Liver (tissue), 9 donors: ENCODE results near the gene PLEKHO1. TPM values are rescaled to one million over a fixed set of nuclear protein-coding genes. Genes with fewer than 3 reads are reported as not detected.

ENCODE experiments used
- DNase-seq: peaks from one replicate; pipeline ENCODE4 v3.0.0-alpha.2; 2017; ENCODE audit warnings: low spot score
- H3K27ac ChIP-seq, 2 donors: one replicate each; pipeline ENCODE4 v1.7.0; 2013; ENCODE audit warnings: inconsistent platforms in 2 of 2, low read length in 2 of 2, control low read depth in 1 of 2, low read depth in 1 of 2, mild to moderate bottlenecking in 1 of 2
- H3K27me3 ChIP-seq, 4 donors: one replicate each; pipeline versions ENCODE4 v1.6.1 to v1.7.0; 2013; ENCODE audit warnings: low read length in 3 of 4, inconsistent platforms in 1 of 4, mild to moderate bottlenecking in 1 of 4, moderate library complexity in 1 of 4; ENCODE audit not compliant: control insufficient read depth in 4 of 4, insufficient read depth in 4 of 4
- H3K36me3 ChIP-seq, 4 donors: one replicate each; pipeline versions ENCODE4 v1.6.1 to v1.7.0; 2013; ENCODE audit warnings: low read length in 3 of 4, mild to moderate bottlenecking in 3 of 4, low read depth in 1 of 4, moderate library complexity in 1 of 4; ENCODE audit not compliant: control insufficient read depth in 4 of 4, insufficient read depth in 3 of 4
- H3K4me1 ChIP-seq, 4 donors: one replicate each; pipeline versions ENCODE4 v1.6.1 to v1.7.0; 2013; ENCODE audit warnings: low read length in 3 of 4, mild to moderate bottlenecking in 3 of 4, moderate library complexity in 1 of 4; ENCODE audit not compliant: control insufficient read depth in 4 of 4, insufficient read depth in 4 of 4
- H3K4me3 ChIP-seq, 3 donors: one replicate each; pipeline versions ENCODE4 v1.6.1 to v1.7.0; 2013; ENCODE audit warnings: low read length in 3 of 3, control low read depth in 1 of 3, low read depth in 1 of 3, mild to moderate bottlenecking in 1 of 3
- H3K9ac ChIP-seq, 2 donors: one replicate each; pipeline ENCODE4 v1.7.0; 2013; ENCODE audit warnings: low read length in 2 of 2, mild to moderate bottlenecking in 2 of 2, moderate library complexity in 2 of 2, control low read depth in 1 of 2, low read depth in 1 of 2
- H3K9me3 ChIP-seq, 4 donors: one replicate each; pipeline versions ENCODE4 v1.6.1 to v1.7.0; 2013; ENCODE audit warnings: low read length in 3 of 4; ENCODE audit not compliant: control insufficient read depth in 4 of 4
- ATF3 ChIP-seq: IDR thresholded peaks from 2 replicates; pipeline ENCODE4 v1.6.1; 2016; ENCODE audit warnings: antibody characterized with exemption
- EGR1 ChIP-seq, 2 donors: IDR thresholded peaks; 2 replicates each; pipeline ENCODE4 v1.6.1; 2016 to 2018; ENCODE audit warnings: antibody characterized with exemption in 2 of 2, low read depth in 2 of 2
- FOXA2 ChIP-seq: IDR thresholded peaks from 2 replicates; pipeline ENCODE4 v1.6.1; 2016; ENCODE audit warnings: antibody characterized with exemption
- GABPA ChIP-seq, 2 donors: IDR thresholded peaks in 1 of 2; conservative IDR thresholded peaks in 1 of 2; 2 replicates each; pipeline ENCODE4 v1.6.1; 2016; ENCODE audit warnings: antibody characterized with exemption in 2 of 2, mild to moderate bottlenecking in 1 of 2, moderate library complexity in 1 of 2
- HNF4A ChIP-seq, 2 donors: conservative IDR thresholded peaks; 2 replicates each; pipeline ENCODE4 v1.6.1; 2016; ENCODE audit warnings: antibody characterized with exemption in 2 of 2, mild to moderate bottlenecking in 2 of 2
- JUND ChIP-seq, 2 donors: IDR thresholded peaks; 2 replicates each; pipeline ENCODE4 v1.6.1; 2016; ENCODE audit warnings: antibody characterized with exemption in 2 of 2
- MAX ChIP-seq: IDR thresholded peaks from 2 replicates; pipeline ENCODE4 v1.6.1; 2016; ENCODE audit warnings: antibody characterized with exemption
- NR2F2 ChIP-seq: IDR thresholded peaks from 2 replicates; pipeline ENCODE4 v1.6.1; 2016; ENCODE audit warnings: antibody characterized with exemption
- REST ChIP-seq: IDR thresholded peaks from 2 replicates; pipeline ENCODE4 v1.6.1; 2016; ENCODE audit warnings: antibody characterized with exemption, mild to moderate bottlenecking
- RXRA ChIP-seq, 2 donors: IDR thresholded peaks; 2 replicates each; pipeline ENCODE4 v1.6.1; 2017 to 2018; ENCODE audit warnings: antibody characterized with exemption in 2 of 2, mild to moderate bottlenecking in 1 of 2
- SP1 ChIP-seq: IDR thresholded peaks from 2 replicates; pipeline ENCODE4 v1.6.1; 2018; ENCODE audit warnings: antibody characterized with exemption, mild to moderate bottlenecking
- TAF1 ChIP-seq: conservative IDR thresholded peaks from 2 replicates; pipeline ENCODE4 v1.6.1; 2016; ENCODE audit warnings: antibody characterized with exemption, mild to moderate bottlenecking
- YY1 ChIP-seq: IDR thresholded peaks from 2 replicates; pipeline ENCODE4 v1.6.1; 2016; ENCODE audit warnings: antibody characterized with exemption, mild to moderate bottlenecking
- ZBTB33 ChIP-seq: IDR thresholded peaks from 2 replicates; pipeline ENCODE4 v1.6.1; 2016; ENCODE audit warnings: antibody characterized with exemption
- WGBS: extraction: QIAGEN DNeasy Blood & Tissue Kit; methylation state at CpG from one replicate; pipeline ENCODE4 v1.1.7; 2013; 5-methylcytosine and 5-hydroxymethylcytosine counted together
- polyA plus RNA-seq, 2 donors: library from polyadenylated mRNA; stranded (reverse) in 1 of 2; unstranded in 1 of 2; fragments of 200-250 nt in 1 of 2; fragments of >200 nt in 1 of 2; fragmentation: Nextera tagmentation in 1 of 2; extraction: Ambion mirVana in 1 of 2; gene quantifications; one replicate each; pipeline versions ENCODE4 v1.2.1 to v1.2.3, GENCODE V29; 2013 to 2015
- total RNA-seq, 2 donors: library from RNA; depleted of rRNA; stranded (reverse); fragments of >200 nt; gene quantifications; one replicate each; pipeline ENCODE4 v1.2.3, GENCODE V29; 2014
- donor health status: healthy.
- donor health status: healthy.
- donor health status: healthy.
- donor health status: healthy.
- donor health status: healthy.

The PLEKHO1 gene
- total and polyA plus RNA-seq, 4 donors, result 3.5 to 8.8 (median 6.0) TPM

GRCh38 chr1:150126811-150127210, 22.9 kb upstream of the PLEKHO1 start:
- Histone ChIP-seq H3K9me3 (no peaks in the 10 kb centered on the region), H3K27ac (no peak overlapping the region), H3K4me3 (no peak overlapping the region), H3K4me1 (peaks cover 0 to 4% (median 0%) of the 10 kb centered on the region in 4 donors), H3K27me3 (no peaks in the 10 kb centered on the region), H3K36me3 (no peaks in the 10 kb centered on the region), H3K9ac (no peak overlapping the region)
- TF ChIP-seq HNF4A (conservative IDR thresholded peaks at IDR 0.05) (no peak), REST (no peak), SP1 (no peak), FOXA2 (no peak), GABPA (IDR thresholded peaks at IDR 0.05 in 1 of 2, conservative IDR thresholded peaks at IDR 0.05 in 1 of 2) (no peak), EGR1 (IDR thresholded peaks at IDR 0.05; ENCODE audit: low read depth in 2 of 2) (no peak)
- WGBS, result 94% methylated on average over 2 of the region's 2 CpGs
- no peak for DNase-seq

- TF ChIP-seq SP1 (no peak), REST (no peak), JUND (IDR thresholded peaks at IDR 0.05) (no peak), YY1 (no peak), ZBTB33 (no peak), MAX (no peak), EGR1 (IDR thresholded peaks at IDR 0.05; ENCODE audit: low read depth in 2 of 2) (no peak), ATF3 (no peak), NR2F2 (no peak), RXRA (IDR thresholded peaks at IDR 0.05) (no peak), TAF1 (no peak), FOXA2 (no peak)
- DNase-seq, result no peak
- no peaks in the 10 kb centered on the region for H3K27me3 ChIP-seq
- no peaks in the 10 kb centered on the region for H3K36me3 ChIP-seq
- H3K4me3 ChIP-seq, result no peak overlapping the region
- H3K9me3 ChIP-seq, result no peaks in the 10 kb centered on the region
- H3K27ac ChIP-seq, result no peak overlapping the region
- no peak overlapping the region for H3K9ac ChIP-seq
- H3K4me1 ChIP-seq, result peaks cover 0 to 6% (median 0%) of the 10 kb centered on the region in 4 donors
Observed at GRCh38 chr1:150127464-150127863, 22.3 kb upstream of the PLEKHO1 start.
